HL-60/S4 treated with retinoic acid at 250 ng/mL for 4 days and 3 days (cell line): ENCODE results near the gene MMP26.
"Not testable (repeated sequence)": the region's sequence is repeated elsewhere in the genome, so short reads cannot be mapped to it uniquely, and the experiment has no call there.

Experiments
- in situ Hi-C: fragments of 300-500 bp; cut with MboI; formaldehyde crosslinking; loops from 2 replicates; pipeline ENCODE4 v1.7.0; 2022; ENCODE audit warnings: low sequenced_read_pairs

MMP26 gene

GRCh38 chr11:4722616-4723534 lies 18.3 kb downstream of the MMP26 start:
- in situ Hi-C loops: not testable (repeated sequence)

GRCh38 chr11:4727171-4727570 lies 22.6 kb downstream of the MMP26 start:
- in situ Hi-C loops: no loop called here

GRCh38 chr11:4740735-4741134 lies 36.2 kb downstream of the MMP26 start:
- in situ Hi-C loops: no loop called here

- in situ Hi-C loops: no loop called here
Measured at GRCh38 chr11:4748438-4748837, 43.9 kb downstream of the MMP26 start.

- in situ Hi-C loops: no loop called here
Measured at GRCh38 chr11:4751201-4751600, 46.6 kb downstream of the MMP26 start.
